Glutamatergic neuron (in vitro differentiated cells): ENCODE results near the gene RALGPS1. TPM values are rescaled to one million over a fixed set of nuclear protein-coding genes. Genes with fewer than 3 reads are reported as not detected.

Experiments used
- DNase-seq: peaks from one replicate; pipeline ENCODE4 v3.0.0; 2022
- H3K27ac Mint-ChIP-seq: one replicate; pipeline ENCODE4 v1.8.0; 2020; ENCODE audit warnings: mild to moderate bottlenecking, mixed read lengths, inconsistent platforms; ENCODE audit not compliant: unreplicated experiment
- H3K27me3 Mint-ChIP-seq: one replicate; pipeline ENCODE4 v1.8.0; 2020; ENCODE audit warnings: mild to moderate bottlenecking, moderate library complexity, mixed read lengths, inconsistent platforms; ENCODE audit not compliant: unreplicated experiment
- H3K36me3 Mint-ChIP-seq: one replicate; pipeline ENCODE4 v1.8.0; 2020; ENCODE audit warnings: mild to moderate bottlenecking, mixed read lengths, inconsistent platforms; ENCODE audit not compliant: unreplicated experiment
- H3K4me1 Mint-ChIP-seq: one replicate; pipeline ENCODE4 v1.8.0; 2020; ENCODE audit warnings: mild to moderate bottlenecking, low read depth, mixed read lengths, inconsistent platforms; ENCODE audit not compliant: unreplicated experiment
- H3K4me3 Mint-ChIP-seq: one replicate; pipeline ENCODE4 v1.8.0; 2020; ENCODE audit warnings: mild to moderate bottlenecking, mixed read lengths, inconsistent platforms; ENCODE audit not compliant: unreplicated experiment
- H3K9me3 Mint-ChIP-seq: one replicate; pipeline ENCODE4 v1.8.0; 2020; ENCODE audit warnings: mild to moderate bottlenecking, moderate library complexity, mixed read lengths, inconsistent platforms; ENCODE audit not compliant: unreplicated experiment
- total RNA-seq: library from RNA; stranded (reverse); fragmentation: NEBNext Ultra II Directional; extraction: Animal tissue kit (Norgen Biotek cat#: 25700); gene quantifications from one replicate; pipeline ENCODE4 v1.2.1, GENCODE V29; 2021; ENCODE audit not compliant: unreplicated experiment
- TF ChIP-seq, protein P1 (sequence below): fragments of 200-600 bp; sonication (generic); IDR thresholded peaks from one replicate; pipeline ENCODE4 v1.5.0; 2021; ENCODE audit not compliant: partially characterized antibody, unreplicated experiment

Gene RALGPS1
- total RNA-seq, 1 donor from 2014 or later: 23.8 TPM

DNA sequence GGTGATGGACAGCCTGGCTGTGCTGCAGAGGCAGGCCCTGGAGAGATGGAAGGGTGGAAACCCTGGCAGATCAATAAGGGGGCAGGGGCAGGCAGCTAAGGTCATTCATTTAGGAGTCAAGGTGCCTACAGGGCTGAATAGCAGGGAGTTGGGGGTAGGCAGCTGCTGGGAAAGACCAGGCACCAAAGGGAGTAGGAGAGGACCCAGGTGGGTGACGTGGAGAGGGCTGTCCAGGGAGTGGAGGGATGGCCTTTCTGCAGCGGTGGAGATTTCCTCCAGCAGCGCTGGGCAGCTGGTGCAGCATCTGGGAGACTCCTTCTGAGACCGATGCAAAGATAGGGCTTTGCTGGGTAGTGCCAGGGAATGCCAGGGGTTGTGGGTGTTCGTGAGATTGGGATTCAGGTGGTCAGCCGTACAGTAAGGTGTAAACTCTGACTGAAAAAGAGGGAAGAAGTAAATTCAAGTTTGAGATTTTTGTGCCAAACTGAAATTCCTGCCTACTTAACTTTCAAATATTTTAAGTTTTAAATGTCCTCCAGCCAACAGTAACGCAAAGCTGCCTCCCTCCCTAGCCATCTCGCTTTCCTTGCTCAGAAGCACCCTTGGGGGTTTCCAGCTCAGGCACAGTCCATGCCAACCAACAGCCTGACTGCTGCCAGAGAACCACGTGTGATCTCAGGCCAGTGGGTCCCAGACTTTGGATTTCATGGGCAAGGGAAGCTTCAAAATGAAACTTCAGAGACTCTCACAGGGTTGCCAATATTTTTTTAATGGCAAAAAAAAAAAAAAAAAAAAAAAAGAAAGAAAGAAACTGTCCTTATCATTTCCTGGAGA, 226.5 kb downstream of the RALGPS1 start:
- no peak for DNase-seq
- no peaks in the 10 kb centered on the region for H3K27me3 Mint-ChIP-seq
- H3K36me3 Mint-ChIP-seq: no peaks in the 10 kb centered on the region
- TF ChIP-seq, protein P1, sequence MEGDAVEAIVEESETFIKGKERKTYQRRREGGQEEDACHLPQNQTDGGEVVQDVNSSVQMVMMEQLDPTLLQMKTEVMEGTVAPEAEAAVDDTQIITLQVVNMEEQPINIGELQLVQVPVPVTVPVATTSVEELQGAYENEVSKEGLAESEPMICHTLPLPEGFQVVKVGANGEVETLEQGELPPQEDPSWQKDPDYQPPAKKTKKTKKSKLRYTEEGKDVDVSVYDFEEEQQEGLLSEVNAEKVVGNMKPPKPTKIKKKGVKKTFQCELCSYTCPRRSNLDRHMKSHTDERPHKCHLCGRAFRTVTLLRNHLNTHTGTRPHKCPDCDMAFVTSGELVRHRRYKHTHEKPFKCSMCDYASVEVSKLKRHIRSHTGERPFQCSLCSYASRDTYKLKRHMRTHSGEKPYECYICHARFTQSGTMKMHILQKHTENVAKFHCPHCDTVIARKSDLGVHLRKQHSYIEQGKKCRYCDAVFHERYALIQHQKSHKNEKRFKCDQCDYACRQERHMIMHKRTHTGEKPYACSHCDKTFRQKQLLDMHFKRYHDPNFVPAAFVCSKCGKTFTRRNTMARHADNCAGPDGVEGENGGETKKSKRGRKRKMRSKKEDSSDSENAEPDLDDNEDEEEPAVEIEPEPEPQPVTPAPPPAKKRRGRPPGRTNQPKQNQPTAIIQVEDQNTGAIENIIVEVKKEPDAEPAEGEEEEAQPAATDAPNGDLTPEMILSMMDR: no peak
- H3K27ac Mint-ChIP-seq: no peak overlapping the region
- H3K9me3 Mint-ChIP-seq: peaks cover 6% of the 10 kb centered on the region
- H3K4me1 Mint-ChIP-seq: peaks cover 17% of the 10 kb centered on the region
- H3K4me3 Mint-ChIP-seq: no peak overlapping the region

DNA sequence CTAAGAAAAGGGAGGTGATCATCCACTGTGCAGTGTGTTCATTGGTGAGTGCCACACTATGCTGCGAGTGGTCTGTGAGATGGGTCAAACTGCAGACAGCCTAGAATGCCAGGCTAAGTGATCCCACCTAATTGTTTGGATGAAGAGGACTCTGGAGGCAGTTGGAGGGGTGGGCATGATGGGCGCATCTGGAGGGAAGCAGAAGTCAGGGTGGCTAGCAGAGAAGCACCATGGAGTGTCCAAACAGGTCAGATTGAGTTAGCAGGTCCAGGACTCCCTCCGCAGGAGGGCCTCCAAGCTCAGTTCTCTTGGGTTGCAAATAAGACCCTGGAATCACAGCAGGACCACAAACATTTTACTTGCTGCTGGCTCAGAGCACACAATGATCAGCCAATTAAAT, 227.7 kb downstream of the RALGPS1 start:
- Mint-ChIP-seq H3K4me3 (no peak overlapping the region), H3K4me1 (peaks cover 9% of the 10 kb centered on the region), H3K36me3 (no peaks in the 10 kb centered on the region), H3K27me3 (no peaks in the 10 kb centered on the region), H3K27ac (peak overlapping the region; percentile 22), H3K9me3 (peaks cover 6% of the 10 kb centered on the region)
- no peak for DNase-seq
- TF ChIP-seq, protein P1: no peak

DNA sequence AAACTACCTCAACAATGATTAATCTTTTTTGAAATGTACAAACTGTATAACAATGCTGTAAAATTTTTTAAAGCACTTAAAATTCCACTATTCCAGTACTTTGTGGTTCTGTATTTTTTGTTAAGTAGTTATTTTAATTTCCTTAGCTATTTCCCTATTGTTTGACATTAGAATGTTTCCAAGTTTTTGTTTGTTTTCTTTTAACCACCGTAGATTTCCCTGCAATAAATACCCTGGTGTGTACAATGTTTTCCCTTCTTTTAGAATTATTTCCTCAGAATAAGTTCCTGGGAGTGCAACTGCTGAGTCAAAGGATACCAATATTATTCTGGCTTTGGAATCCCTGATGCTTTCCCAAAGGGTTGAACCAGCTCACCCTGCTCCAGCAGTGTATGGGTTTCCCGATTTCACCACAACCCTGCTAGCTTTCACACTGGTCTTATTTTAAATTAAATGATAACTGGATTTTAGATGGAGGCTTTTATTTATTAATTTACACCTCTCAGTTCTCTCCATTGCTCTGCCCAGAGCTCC, 228.4 kb downstream of the RALGPS1 start:
- DNase-seq: no peak
- peaks cover 6% of the 10 kb centered on the region for H3K9me3 Mint-ChIP-seq
- H3K4me3 Mint-ChIP-seq: no peak overlapping the region
- peaks cover 5% of the 10 kb centered on the region for H3K4me1 Mint-ChIP-seq
- TF ChIP-seq, protein P1: no peak
- H3K36me3 Mint-ChIP-seq: no peaks in the 10 kb centered on the region
- no peak overlapping the region for H3K27ac Mint-ChIP-seq
- H3K27me3 Mint-ChIP-seq: no peaks in the 10 kb centered on the region

DNA sequence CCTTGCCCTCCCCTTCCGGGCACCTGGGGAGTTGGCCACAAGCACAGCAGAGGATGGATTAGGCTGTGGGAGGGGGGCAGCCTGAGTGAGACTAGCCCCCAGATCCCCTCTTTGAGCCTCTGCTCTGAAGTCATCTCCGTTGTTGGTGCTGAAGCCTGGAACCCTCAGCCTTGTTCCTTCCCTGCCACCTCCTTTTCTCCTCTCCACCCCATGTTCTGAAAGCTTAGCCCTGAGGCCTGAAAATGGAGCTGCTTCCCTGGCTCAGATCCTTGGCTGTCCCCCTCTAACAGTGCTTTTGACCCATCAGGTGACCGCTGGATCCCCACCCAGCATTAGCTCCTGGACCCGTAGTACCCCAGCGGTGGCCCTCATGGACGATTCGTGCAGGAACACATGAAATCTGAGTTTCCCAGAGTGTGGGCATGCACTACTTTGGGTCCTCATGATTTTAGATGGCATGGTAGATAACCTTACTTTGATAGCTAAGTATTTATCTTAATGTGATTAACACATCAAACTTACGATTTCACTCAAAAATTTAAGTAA, 229.4 kb downstream of the RALGPS1 start:
- no peaks in the 10 kb centered on the region for H3K36me3 Mint-ChIP-seq
- TF ChIP-seq, protein P1: no peak
- DNase-seq: no peak
- H3K27ac Mint-ChIP-seq: no peak overlapping the region
- peaks cover 6% of the 10 kb centered on the region for H3K9me3 Mint-ChIP-seq
- no peak overlapping the region for H3K4me3 Mint-ChIP-seq
- H3K4me1 Mint-ChIP-seq: peaks cover 5% of the 10 kb centered on the region
- no peaks in the 10 kb centered on the region for H3K27me3 Mint-ChIP-seq
